ENCODE results near the gene IRF5.
"Not testable (repeated sequence)": the region's sequence is repeated elsewhere in the genome, so short reads cannot be mapped to it uniquely, and the experiment has no call there.

Gene IRF5

GRCh38 chr7:128959296-128959695 lies 21.6 kb downstream of the IRF5 start:
- DNase-seq (ENCODE audit: low read depth in 2 of 2), result no peak

GRCh38 chr7:128961030-128961659 lies 23.4 kb downstream of the IRF5 start:
- DNase-seq (ENCODE audit: low read depth in 2 of 2), result no peak

DNA sequence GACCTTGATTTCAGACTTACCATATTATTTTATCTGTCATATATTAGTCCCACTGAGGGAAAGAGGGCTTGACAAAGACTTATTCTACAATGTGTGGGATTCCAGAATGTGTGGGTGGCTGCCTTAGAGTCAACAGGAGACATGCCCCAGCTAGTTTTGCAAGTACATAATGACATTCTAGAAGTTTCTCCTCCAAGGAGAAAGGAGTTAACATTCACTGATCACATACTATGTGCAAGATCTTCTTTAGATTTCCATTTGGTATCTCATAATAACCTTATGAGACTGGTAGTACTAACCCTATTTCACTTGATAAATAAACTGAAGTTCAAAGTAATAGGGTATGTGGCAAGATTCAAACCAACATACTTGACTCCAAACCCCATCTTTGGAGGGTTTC lies 25.2 kb downstream of the IRF5 start:
- DNase-seq (ENCODE audit: low read depth in 2 of 2), result no peak

GRCh38 chr7:128963327-128963757 lies 25.6 kb downstream of the IRF5 start:
- DNase-seq (ENCODE audit: low read depth in 2 of 2), result no peak

DNA sequence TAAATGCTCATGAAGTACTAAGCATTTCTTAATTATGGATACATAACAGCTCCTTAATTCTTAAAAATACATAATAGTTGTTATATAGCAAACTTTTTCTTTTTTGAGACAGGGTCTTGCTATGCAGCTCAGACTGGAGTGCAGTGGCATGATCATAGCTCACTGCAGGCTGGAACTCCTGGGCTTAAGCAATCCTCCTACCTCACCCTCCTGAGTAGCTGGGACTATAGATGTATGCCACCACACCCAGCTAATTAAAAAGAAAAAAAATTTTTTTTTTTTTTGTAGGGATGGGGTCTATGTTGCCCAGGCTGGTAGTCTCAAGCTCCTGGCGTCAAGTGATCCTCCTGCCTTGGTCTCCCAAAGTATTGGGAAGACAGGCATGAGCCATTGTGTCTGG lies 30.9 kb downstream of the IRF5 start:
- DNase-seq (ENCODE audit: low read depth in 2 of 2), result no peak

- DNase-seq (ENCODE audit: low read depth in 2 of 2), result no peak
Observed at GRCh38 chr7:128974241-128974934, 36.7 kb downstream of the IRF5 start.

DNA sequence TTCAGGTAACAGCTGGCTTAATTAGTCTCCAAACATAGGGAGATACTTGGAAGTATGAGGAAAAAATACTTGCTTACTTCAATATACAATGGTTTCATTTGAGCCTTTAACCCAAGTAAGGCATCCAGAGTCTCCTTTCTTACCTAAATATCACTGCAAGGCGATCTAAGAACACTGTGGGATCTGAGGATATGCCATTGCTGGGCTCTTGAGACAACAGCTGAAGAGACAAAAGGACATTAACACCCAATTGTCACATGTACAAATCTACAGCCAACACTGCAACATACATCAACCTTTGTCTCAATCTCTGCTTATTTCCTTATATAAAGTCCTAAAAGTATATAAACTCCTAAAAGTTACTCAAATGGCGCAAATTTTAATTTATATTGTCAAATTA lies 44.4 kb downstream of the IRF5 start:
- no peak for DNase-seq (ENCODE audit: low read depth in 2 of 2)

GRCh38 chr7:128985660-128986059 lies 47.9 kb downstream of the IRF5 start:
- no peak for DNase-seq (ENCODE audit: low read depth in 2 of 2)

GRCh38 chr7:128986609-128987008 lies 48.9 kb downstream of the IRF5 start:
- no peak for DNase-seq (ENCODE audit: low read depth in 2 of 2)

DNA sequence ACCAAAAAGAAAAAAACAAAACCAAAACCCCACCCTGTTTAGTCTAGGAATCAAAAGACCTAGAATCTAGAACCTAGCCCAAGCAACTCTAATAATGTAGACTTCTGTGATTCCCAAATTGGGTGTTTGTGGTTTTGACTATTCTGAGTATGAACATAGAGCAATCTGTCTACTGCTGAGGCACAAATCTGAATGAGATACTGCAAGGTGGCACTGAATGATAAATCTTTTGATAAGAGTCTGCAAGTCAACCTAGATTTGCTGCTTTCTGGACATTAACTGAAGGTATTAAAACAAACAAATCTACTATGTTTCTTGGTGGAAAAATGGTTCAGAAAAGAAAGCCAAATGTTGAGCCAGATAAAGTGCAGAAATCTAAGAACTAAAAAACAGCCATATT lies 50.6 kb downstream of the IRF5 start:
- DNase-seq (ENCODE audit: low read depth in 2 of 2), result no peak

DNA sequence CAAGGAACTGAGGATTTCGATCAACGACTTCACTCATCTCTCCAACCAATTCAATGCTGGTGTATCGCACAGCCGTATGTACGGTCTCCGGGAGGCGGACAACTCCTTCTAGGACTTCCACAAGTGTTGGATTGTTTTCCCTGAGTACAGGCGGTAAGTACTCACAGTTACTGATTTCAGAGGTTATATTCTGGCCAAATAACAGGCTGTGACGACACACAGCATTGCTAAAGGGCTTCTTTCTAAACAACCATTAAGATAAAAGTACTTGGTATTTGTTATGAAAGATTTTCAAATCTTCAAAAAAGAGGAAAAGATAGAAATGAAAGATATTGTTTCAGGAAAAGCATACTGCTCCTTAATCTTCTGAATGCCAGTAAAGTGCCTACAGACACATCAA lies 52.2 kb downstream of the IRF5 start:
- no peak for DNase-seq (ENCODE audit: low read depth in 2 of 2)

- DNase-seq (ENCODE audit: low read depth in 2 of 2), result no peak
Observed at GRCh38 chr7:128993419-128993818, 55.7 kb downstream of the IRF5 start.

DNA sequence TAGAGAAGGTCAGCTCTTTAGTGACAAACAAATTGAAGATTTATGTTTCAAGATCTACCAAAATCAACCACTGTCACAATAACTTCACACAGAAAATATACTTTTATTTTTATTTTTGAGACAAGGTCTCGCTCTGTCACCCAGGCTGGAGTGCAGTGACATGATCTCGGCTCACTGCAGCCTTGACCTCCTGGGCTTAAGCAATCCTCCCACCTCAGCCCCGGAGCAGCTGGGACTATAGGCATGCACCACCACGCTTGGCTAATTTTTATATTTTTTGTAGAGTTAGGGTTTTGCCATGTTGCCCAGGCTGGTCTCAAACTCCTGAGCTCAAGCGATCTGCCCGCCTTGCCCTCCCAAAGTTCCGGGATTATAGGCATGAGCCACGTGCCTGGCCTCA lies 56.8 kb downstream of the IRF5 start:
- DNase-seq (ENCODE audit: low read depth in 2 of 2), result not testable (repeated sequence)

DNA sequence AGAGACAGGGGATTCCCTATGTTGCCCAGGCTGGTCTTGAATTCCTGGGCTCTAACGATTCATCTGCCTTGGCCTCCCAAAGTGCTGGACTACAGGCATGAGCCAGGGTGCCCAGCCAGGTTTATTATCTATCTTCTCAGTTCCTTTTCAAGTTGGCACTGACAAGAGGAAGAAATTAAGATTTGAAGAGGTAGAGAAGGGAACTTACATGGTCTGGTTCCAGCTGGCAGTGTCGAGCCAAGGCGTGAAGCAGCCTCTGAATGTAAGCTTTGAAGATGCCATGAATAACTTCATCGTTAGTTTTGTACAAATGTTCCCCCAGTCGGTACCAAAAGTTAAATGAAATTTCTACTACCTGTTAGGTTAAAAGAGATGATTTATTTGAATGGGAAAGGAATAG lies 59.5 kb downstream of the IRF5 start:
- no peak for DNase-seq (ENCODE audit: low read depth in 2 of 2)

Data from stimulated activated CD8-positive, alpha-beta memory T cell treated with anti-CD3 and anti-CD28 coated beads, Interleukin-2, amount 100 ng/mL, for 1 hour (primary cell).